SK-N-MC (cell line): ENCODE data around the gene CFAP65.

Source experiments
- EZH2 ChIP-seq: fragments of 200-600 bp; sonication (generic); IDR thresholded peaks from one replicate; pipeline ENCODE4 v1.6.1; 2017; ENCODE audit warnings: antibody characterized with exemption
- POLR2AphosphoS5 ChIP-seq: IDR thresholded peaks from 2 replicates; pipeline ENCODE4 v1.6.1; 2012; ENCODE audit warnings: mild to moderate bottlenecking, low read depth, low read length, borderline replicate concordance

DNA sequence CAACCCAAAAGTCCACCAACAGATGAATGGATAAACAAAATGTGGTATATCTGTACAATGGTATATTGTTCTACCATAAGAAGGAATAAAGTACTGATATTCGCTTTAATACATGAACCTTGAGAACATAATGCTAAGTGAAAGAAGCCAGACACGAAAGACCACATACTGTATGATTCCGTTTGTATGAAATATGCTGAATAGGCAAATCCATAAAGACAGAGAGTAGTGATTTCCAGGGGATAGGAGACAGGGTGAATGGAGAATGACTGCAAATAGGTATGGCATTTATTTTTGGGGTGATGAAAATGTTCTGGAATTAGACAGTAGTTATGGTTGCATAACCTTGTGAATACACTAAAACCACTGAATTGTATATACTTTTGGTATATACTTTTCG, 48.0 kb upstream of the CFAP65 start:
- TF ChIP-seq EZH2: no peak
- TF ChIP-seq POLR2AphosphoS5: no peak
